Measurements from ENCODE around the gene FBLIM1.

The FBLIM1 gene

DNA sequence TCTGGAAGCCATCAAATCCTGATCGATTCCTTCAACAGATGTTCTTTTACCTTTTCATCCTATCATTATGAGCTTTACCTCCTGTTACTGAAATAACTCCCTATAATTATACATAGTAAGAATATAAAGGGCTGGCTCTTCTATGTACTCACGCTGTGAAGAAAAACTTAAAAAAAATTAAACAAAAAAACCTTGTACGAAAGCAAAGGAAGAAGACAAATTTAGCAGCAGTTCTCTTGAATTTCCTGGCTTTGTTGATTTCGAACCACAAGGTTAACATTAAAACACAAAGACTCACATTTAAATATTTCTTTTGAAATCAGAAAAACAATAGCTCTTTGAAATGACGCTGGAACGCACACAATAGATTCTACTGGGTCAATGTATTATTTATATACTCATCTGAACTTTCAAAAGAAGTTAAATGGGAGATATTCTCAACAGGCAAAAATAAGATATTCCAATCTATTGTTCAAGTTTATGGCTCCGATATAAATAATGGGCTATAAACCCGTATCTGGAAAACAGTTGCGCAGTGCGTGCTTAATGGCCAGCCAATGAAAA is 75.3 kb downstream of the FBLIM1 start:
- Mint-ChIP-seq H3K27me3 (no peaks in the 10 kb centered on the region), H3K9me3 (no peaks in the 10 kb centered on the region), H3K4me1 (peaks cover 65% of the 10 kb centered on the region), H3K4me3 (peak overlapping the region; percentile 94), H3K27ac (peak overlapping the region; percentile 99), H3K36me3 (peaks cover 5% of the 10 kb centered on the region)
- ATAC-seq: no peak

DNA sequence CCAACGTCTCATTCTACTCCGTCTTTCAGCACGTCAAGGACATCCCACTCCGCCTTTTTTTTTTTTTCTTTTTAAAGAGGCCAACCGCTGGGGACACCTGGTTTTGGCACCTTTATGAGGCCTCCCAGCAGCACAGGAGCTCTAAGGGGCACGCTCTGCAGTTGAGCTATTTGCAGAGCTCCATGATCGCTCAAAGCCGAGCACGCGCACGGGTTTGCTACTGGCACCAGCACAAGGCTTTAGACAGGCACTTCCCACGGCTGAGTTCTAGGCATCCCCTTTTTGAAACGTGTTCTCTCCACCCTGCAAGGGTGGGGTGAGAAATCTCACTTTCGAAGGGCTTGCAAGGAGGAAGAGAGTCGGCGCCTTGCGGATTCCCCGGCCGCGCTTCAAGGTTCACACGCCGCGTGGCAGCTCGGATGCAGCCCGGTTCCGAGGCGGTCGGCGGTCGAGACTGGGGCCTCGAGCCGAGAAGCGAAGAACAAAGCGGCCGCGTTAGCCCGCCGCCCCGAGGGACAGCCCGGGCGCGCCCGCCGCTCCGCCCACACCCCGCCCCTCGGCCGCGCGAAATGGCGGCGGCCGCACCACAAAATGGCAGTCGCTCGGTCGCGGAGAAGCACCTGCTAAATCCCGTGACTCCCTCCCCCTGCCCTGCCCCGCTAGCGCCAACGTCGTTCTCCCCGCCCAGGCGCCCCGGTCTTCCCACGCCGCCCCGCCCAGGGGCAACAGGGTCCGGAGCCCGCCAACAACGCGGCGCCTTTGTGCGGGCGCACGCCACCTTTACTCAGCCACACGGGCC is 76.0 kb downstream of the FBLIM1 start:
- no peaks in the 10 kb centered on the region for H3K27me3 Mint-ChIP-seq
- peaks cover 58% of the 10 kb centered on the region for H3K4me1 Mint-ChIP-seq
- peaks cover 5% of the 10 kb centered on the region for H3K36me3 Mint-ChIP-seq
- ATAC-seq: peak; percentile 72
- H3K9me3 Mint-ChIP-seq: no peaks in the 10 kb centered on the region
- peak overlapping the region; percentile 99 for H3K27ac Mint-ChIP-seq
- H3K4me3 Mint-ChIP-seq: peak overlapping the region; percentile 94

DNA sequence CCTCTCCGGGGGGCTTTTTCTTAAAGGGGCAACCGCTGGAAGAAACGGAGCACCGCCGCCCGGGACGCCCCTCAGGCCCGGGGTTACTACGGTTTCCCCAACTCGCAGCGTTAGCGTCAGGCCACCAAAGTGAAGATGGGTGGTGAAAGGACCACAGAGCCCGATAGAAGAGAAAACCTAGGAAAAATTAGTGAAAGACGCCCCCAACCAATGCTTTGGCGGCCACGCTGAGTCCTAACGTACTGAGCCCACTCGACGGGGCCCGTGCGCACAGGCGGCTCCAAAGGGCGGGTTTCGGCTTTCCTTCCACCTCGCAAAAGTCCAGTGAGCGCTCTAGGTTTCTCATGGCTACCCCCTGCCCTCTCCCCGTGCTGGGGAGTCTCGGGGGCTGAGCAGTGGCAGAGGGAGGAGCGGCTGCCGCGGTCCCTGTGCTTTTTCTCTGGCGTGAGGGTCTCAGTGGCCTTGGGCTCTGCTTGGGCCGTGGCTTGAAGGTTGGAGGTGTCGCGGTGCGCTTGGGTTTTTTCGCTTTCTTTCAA is 76.7 kb downstream of the FBLIM1 start:
- H3K27ac Mint-ChIP-seq: peak overlapping the region; percentile 99
- no peaks in the 10 kb centered on the region for H3K9me3 Mint-ChIP-seq
- H3K4me1 Mint-ChIP-seq: peaks cover 51% of the 10 kb centered on the region
- H3K36me3 Mint-ChIP-seq: peaks cover 5% of the 10 kb centered on the region
- H3K27me3 Mint-ChIP-seq: no peaks in the 10 kb centered on the region
- peak overlapping the region; percentile 94 for H3K4me3 Mint-ChIP-seq
- ATAC-seq: peak; percentile 6

DNA sequence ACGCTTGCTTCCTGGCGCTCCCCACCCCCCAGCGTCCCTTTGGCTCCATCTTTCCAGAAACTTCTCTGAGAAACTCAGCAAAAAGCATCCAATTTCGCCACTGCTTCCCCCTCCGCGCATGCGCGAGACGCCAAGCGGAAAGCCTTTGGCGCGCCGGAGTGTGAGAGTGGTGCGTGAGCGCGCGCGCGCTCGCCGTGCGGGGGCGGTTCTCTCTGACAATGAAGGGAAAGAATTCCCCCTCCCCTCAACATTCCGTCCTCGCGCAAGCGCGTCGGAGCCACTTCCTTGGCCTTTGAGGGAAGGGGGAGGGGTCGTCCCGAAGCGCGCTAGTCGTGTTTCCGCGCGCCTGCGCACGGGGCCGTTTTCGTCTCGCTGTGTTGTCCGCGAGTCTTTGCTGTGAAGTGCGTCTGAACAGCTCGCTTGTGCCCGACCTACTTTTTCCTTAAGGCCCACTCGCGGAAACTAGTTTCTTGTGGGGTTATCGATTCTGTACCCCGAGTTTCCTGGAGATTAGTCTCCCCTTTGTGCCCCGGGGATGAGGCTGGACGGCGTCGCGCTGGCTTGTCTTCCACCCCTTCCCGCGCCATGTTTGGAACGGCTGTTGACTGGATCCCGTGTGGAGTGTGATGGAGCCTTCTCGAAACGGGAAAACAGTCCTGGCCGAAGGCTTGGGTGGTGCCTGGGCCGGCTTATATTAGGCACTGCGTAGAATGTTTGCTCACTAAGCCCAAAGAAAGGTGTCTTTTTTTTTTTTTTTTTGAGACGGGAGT is 77.3 kb downstream of the FBLIM1 start:
- H3K27ac Mint-ChIP-seq: peak overlapping the region; percentile 99
- H3K4me3 Mint-ChIP-seq: peak overlapping the region; percentile 94
- peaks cover 5% of the 10 kb centered on the region for H3K36me3 Mint-ChIP-seq
- H3K4me1 Mint-ChIP-seq: peaks cover 45% of the 10 kb centered on the region
- H3K27me3 Mint-ChIP-seq: no peaks in the 10 kb centered on the region
- peak; percentile 64 for ATAC-seq
- H3K9me3 Mint-ChIP-seq: no peaks in the 10 kb centered on the region

Data from stimulated activated memory B cell treated with anti-CD40 and anti-IgM and Interleukin-4, amounts not matched to agents 10 μg/mL and 1 μg/mL and 100 μg/mL, for 72 hours (primary cell).